Vagina (tissue), 2 donors: ENCODE results near the gene PKIG. TPM values are rescaled to one million over a fixed set of nuclear protein-coding genes. Genes with fewer than 3 reads are reported as not detected.

ENCODE experiments used
- DNase-seq, 2 donors: peaks; one replicate each; pipeline ENCODE4 v3.0.0-alpha.2; 2017; ENCODE audit errors: extremely low spot score in 2 of 2
- H3K27ac ChIP-seq: fragments of 200-600 bp; sonication (generic); one replicate; pipeline ENCODE4 v1.5.1; 2019
- H3K27me3 ChIP-seq: fragments of 200-600 bp; sonication (generic); one replicate; pipeline ENCODE4 v1.5.1; 2019
- H3K36me3 ChIP-seq, 2 donors: fragments of 200-600 bp; sonication (generic); one replicate each; pipeline ENCODE4 v1.5.1; 2017 to 2019
- H3K4me1 ChIP-seq: fragments of 200-600 bp; sonication (generic); one replicate; pipeline ENCODE4 v1.5.1; 2019
- H3K4me3 ChIP-seq, 2 donors: fragments of 200-600 bp; sonication (generic); 1 replicate in 1 of 2; 2 replicates in 1 of 2; pipeline ENCODE4 v1.5.1; 2016 to 2019
- H3K9me3 ChIP-seq: fragments of 200-600 bp; sonication (generic); one replicate; pipeline ENCODE4 v1.5.1; 2019
- POLR2A ChIP-seq, 2 donors: fragments of 450-650 bp; IDR thresholded peaks; one replicate each; pipeline ENCODE4 v1.6.1; 2017; ENCODE audit warnings: antibody characterized with exemption in 2 of 2, mild to moderate bottlenecking in 2 of 2, moderate library complexity in 2 of 2
- POLR2AphosphoS5 ChIP-seq, 2 donors: sonication (generic); formaldehyde crosslinking; IDR thresholded peaks; one replicate each; pipeline ENCODE4 v1.9.0; 2017; ENCODE audit warnings: antibody characterized with exemption in 2 of 2, mild to moderate bottlenecking in 2 of 2, low read depth in 1 of 2; ENCODE audit not compliant: insufficient read depth in 1 of 2
- intact Hi-C: fragments of 100-400 bp; cut with DNase I; formaldehyde crosslinking; loops from one replicate; pipeline ENCODE4 v1.15.1; 2023
- total RNA-seq: library from RNA; depleted of rRNA; stranded (reverse); fragments of >200 nt; gene quantifications from one replicate; pipeline ENCODE4 v1.2.3, GENCODE V29; 2016
- TF ChIP-seq, protein P1 (sequence below), 3 experiments: fragments of 450-650 bp in 2 of 3; fragments of 200-600 bp in 1 of 3; sonication (generic) in 1 of 3; IDR thresholded peaks; one replicate each; pipeline ENCODE4 v1.5.1; 2017 to 2019; ENCODE audit warnings: antibody characterized with exemption in 3 of 3, mild to moderate bottlenecking in 2 of 3, moderate library complexity in 2 of 3

Gene PKIG
- total RNA-seq, 1 donor from 2014 or later: 146 TPM

DNA sequence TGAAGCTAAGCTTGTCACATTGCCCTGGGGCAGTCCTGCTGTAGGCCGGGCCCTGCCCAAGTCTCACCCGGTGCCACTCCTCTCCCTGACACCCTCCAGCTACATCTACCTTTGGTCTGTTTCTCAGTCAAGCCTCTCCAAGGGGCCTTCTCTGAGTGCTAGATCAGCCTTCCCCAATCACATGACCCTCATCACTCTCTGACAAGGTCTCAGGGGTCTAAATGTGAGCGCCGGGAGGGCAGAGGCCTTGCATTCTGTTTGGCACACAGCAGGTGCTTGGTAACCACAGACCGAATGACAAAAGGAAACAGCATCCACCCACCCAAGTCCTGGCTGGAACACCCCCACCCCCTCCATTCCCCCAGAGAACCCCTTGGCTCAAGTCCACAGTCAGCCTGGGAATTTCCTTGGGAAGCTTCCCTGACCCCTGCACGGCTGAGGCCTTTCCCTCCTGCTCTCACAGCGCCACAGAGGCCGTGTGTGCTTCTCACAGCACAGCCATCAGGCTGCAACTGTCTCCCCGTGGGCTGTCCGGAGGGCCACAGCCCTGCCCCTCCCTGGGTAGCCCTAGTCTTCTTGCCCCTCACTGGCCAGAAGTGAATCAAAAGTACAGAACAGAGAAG is 32.9 kb downstream of the PKIG start:
- H3K27ac ChIP-seq: peak overlapping the region; percentile 51
- TF ChIP-seq, protein P1, sequence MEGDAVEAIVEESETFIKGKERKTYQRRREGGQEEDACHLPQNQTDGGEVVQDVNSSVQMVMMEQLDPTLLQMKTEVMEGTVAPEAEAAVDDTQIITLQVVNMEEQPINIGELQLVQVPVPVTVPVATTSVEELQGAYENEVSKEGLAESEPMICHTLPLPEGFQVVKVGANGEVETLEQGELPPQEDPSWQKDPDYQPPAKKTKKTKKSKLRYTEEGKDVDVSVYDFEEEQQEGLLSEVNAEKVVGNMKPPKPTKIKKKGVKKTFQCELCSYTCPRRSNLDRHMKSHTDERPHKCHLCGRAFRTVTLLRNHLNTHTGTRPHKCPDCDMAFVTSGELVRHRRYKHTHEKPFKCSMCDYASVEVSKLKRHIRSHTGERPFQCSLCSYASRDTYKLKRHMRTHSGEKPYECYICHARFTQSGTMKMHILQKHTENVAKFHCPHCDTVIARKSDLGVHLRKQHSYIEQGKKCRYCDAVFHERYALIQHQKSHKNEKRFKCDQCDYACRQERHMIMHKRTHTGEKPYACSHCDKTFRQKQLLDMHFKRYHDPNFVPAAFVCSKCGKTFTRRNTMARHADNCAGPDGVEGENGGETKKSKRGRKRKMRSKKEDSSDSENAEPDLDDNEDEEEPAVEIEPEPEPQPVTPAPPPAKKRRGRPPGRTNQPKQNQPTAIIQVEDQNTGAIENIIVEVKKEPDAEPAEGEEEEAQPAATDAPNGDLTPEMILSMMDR (IDR thresholded peaks at IDR 0.05): no peak
- no peak for TF ChIP-seq POLR2AphosphoS5 (IDR thresholded peaks at IDR 0.05; ENCODE audit: insufficient read depth in 1 of 2, low read depth in 1 of 2)
- TF ChIP-seq POLR2A (IDR thresholded peaks at IDR 0.05): no peak
- H3K4me1 ChIP-seq: peaks cover 48% of the 10 kb centered on the region
- H3K4me3 ChIP-seq: no peak overlapping the region
- peaks cover 0 to 26% of the 10 kb centered on the region in 2 donors for H3K36me3 ChIP-seq
- no peak for DNase-seq
- intact Hi-C loops: loop anchor here (5.0 to 10.0 kb wide), 3 partner anchors 83 to 230 kb away; partner anchors contain the start of gene TTPAL
- no peaks in the 10 kb centered on the region for H3K27me3 ChIP-seq
- H3K9me3 ChIP-seq: no peaks in the 10 kb centered on the region

DNA sequence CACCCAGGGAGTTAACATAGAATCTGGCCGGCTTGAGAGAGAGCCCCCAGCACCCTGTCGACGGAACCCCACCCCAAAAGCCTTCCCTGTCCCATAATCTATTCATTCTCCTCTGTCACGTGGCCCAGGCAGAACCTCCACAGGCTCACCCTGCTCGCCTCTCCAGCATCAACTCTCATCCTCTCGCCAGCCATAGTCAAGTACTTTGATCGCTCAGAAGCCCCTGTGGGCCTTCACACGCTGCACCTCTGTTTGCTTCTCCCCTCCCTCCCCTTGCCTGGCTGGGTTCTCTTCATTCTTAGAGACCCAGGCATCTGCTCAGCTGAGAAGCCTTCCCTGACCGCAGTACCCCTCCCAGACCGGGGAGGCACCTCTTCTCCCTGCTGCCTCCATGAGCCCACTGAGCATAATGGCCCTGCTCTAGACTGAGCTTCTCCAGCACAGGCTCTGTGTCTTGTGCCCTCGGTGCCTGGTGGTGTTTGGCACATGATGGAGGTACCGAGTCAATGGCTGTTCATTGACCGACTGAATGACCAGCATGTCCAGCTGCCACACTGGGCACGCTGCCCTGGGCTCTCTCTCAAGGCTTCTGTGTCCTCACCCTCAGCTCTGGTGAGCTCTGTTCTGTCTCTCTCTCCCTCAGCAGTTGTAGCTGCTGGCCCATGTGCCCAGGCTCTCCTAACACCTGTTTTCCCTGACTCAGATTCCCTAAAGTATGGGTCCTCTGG is 33.7 kb downstream of the PKIG start:
- no peak for DNase-seq
- Histone ChIP-seq H3K4me3 (no peak overlapping the region), H3K27ac (peak overlapping the region; percentile 51), H3K27me3 (no peaks in the 10 kb centered on the region), H3K36me3 (peaks cover 0 to 26% of the 10 kb centered on the region in 2 donors), H3K4me1 (peaks cover 40% of the 10 kb centered on the region), H3K9me3 (no peaks in the 10 kb centered on the region)
- TF ChIP-seq, protein P1 (IDR thresholded peaks at IDR 0.05): no peak
- TF ChIP-seq POLR2A (IDR thresholded peaks at IDR 0.05) (no peak), POLR2AphosphoS5 (IDR thresholded peaks at IDR 0.05; ENCODE audit: insufficient read depth in 1 of 2, low read depth in 1 of 2) (no peak)
- intact Hi-C loops: loop anchor here (5.0 to 10.0 kb wide), 3 partner anchors 84 to 231 kb away; partner anchors contain the start of gene TTPAL

DNA sequence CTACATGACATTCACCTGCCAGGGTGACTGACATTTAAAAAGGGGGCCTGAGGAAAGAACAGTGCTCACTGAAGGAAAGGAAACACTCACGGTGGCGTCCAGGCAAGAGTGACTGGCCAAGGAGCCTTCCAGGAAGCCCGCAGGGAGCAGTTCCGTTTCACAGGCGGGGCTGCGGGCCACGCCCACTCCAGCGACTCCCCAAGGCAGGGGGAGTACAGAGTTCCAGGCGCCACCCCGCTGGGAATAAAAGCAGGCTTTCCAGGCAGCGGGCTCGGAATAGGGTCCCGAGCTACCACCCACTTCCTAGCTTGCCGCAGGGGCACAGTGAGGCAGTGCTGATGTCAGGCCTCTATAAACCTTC is 34.2 kb downstream of the PKIG start:
- no peak for DNase-seq
- no peaks in the 10 kb centered on the region for H3K27me3 ChIP-seq
- intact Hi-C loops: loop anchor here (5.0 to 10.0 kb wide), 3 partner anchors 84 to 232 kb away; partner anchors contain the start of gene TTPAL

DNA sequence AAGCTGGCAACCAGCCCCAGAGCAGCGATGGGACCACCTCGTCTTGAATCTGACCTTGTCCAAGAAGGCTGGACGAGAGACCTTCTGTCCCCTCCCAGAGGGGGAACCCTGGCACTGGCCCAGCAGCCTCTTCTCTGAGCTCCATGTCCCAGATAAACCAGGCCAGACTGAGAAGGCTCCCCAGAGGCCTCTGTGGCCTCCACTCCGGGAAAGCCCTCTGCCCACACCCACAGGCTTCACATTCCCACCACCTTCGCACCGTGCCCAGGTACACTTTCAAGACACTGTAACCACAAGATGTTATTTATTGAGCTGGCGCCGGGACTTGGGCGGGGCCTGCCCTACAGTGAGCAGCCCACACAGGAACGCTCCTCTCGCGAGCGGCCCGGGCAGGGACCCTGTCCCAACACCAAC is 35.9 kb downstream of the PKIG start:
- Histone ChIP-seq H3K9me3 (no peaks in the 10 kb centered on the region), H3K4me3 (no peak overlapping the region), H3K27me3 (no peaks in the 10 kb centered on the region), H3K27ac (no peak overlapping the region), H3K36me3 (peaks cover 0 to 36% of the 10 kb centered on the region in 2 donors), H3K4me1 (peaks cover 38% of the 10 kb centered on the region)
- TF ChIP-seq POLR2AphosphoS5 (IDR thresholded peaks at IDR 0.05; ENCODE audit: insufficient read depth in 1 of 2, low read depth in 1 of 2) (no peak), POLR2A (IDR thresholded peaks at IDR 0.05) (no peak)
- TF ChIP-seq, protein P1 (IDR thresholded peaks at IDR 0.05): no peak
- intact Hi-C loops: loop anchor here (5.0 to 10.0 kb wide), 3 partner anchors 86 to 234 kb away; partner anchors contain the start of gene TTPAL
- no peak for DNase-seq

More for the DNA sequence above, 34.2 kb downstream of the PKIG start:
- peak overlapping the region; percentile 51 for H3K27ac ChIP-seq
- H3K4me3 ChIP-seq: no peak overlapping the region
- peaks cover 0 to 26% of the 10 kb centered on the region in 2 donors for H3K36me3 ChIP-seq
- TF ChIP-seq, protein P1 (IDR thresholded peaks at IDR 0.05): no peak
- no peak for TF ChIP-seq POLR2AphosphoS5 (IDR thresholded peaks at IDR 0.05; ENCODE audit: insufficient read depth in 1 of 2, low read depth in 1 of 2)
- TF ChIP-seq POLR2A (IDR thresholded peaks at IDR 0.05): no peak
- H3K4me1 ChIP-seq: peaks cover 38% of the 10 kb centered on the region
- no peaks in the 10 kb centered on the region for H3K9me3 ChIP-seq
